Measurements from ENCODE around the gene C1orf122.
"Not testable (repeated sequence)": the region's sequence is repeated elsewhere in the genome, so short reads cannot be mapped to it uniquely, and the experiment has no call there.

The C1orf122 gene

DNA sequence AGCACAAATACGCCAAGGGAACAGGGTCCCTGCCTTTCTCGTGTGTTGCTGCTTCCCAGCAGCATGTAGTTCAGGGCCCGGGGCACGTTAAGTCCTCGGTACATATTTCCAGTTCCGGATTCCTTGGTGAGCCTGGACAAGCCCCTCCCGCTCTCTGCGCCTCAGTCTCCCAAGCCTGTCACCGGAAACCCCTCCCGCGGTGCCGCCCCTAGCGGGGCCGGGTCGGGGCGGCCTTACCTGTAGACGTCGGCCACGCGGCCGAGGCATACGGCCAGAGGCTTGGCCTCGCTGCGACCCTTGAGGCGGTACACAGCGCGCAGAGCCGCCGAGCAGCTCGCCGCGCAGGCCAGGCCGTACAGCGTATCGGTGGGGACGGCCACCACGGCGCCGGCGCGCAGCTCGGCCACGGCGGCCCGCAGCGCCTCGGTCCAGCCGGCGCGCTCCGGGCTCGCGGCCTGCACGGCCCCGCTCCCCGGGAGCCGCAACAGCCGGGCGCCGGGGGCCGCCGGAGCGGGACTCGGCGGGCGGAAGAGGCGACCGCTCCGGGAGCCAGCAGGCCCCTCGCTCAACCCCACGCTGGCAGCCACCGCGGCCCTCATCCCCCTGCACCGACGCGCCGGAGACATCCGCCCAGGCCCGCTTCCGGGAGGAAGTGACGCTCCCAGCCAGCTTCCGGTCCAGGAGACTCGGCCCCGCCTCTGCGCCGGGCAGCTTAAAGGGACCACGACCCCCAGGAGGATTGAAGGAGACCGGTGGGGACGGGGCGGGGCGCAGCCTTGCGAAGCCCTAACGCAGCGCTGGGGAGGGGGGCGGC, at the start of gene C1orf122, which contains the start of gene YRDC:
TSS of gene C1orf122 (plus strand) at position 236 of the 814 bp plus-strand sequence. CDS start 615 bp downstream, outside the sequence.
TSS of gene YRDC (minus strand) at position 654 of the 814 bp plus-strand sequence. CDS start at position 626, 28 bp downstream.
- DNase-seq = peak; percentile 95 to 97 (median 97)

DNA sequence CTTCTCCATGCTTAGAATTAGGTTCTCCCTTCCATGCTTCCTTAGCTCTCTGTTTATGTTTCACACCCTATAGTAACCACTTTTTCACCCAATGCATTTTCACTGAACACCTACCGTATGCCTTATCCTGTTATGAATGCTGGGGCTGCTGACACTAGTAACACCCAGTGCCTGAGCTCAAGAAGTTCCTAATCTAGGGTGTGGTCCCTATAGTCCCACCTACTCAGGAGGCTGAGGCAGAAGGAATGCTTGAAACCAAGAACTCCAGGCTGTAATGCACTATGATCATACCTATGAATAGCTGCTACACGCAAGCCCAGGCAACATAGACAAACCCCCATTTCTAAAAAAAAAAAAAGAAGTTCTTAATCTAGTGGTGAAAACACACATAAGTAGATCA, 48.1 kb upstream of the C1orf122 start:
- no peak for DNase-seq

DNA sequence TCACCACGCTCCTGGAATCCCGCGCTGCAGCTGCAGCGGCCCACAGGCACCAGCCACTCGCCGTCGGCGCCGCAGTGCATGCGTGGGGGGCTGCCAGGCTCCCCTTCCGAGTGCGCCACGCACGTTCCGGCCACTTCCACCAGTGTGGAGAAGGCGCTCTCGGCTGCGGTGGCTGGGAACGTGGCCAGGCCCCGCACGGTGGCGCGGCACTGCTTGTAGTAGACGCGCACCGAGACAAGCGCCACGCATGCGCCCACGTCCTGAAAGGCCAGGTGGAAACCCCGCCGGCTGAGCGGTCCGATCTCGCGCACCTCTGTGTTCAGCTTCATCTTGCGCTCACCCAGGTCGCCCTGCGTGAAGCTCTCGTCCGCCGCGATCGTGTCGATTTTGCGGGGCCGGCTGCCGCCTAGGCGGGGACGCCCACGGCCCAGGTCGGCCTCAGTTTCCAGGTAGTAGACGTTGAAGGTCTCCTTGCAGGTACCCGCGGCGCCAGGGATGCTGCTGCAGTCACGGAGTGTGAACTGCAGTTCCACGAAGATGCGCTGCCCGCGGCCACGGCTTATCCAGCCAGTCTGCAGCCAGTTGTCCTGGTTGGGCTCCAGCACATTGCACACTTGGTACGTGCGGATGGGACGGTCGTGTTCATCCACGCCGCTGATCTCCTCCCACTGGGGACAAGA, 46.0 kb upstream of the C1orf122 start:
- DNase-seq = no peak

DNA sequence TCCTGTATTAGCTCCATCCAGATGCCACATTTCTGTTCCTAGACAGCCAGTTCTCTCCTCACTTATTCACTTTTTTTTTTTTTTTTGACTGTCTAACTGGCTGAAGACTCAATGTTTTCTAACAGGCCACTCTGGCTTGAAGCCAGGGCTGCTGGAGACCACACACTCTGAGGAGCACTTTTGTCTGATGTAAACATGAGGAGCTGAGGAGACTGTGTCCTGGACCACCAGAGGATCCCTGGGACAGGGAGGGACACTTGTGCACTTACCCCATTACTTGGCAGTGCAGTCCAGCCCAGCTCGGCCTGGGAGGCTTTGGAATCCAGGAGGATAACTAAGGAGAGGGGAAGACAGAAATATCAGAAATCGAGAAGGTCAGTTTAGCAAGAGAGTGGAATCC, 45.1 kb upstream of the C1orf122 start:
- DNase-seq = no peak

DNA sequence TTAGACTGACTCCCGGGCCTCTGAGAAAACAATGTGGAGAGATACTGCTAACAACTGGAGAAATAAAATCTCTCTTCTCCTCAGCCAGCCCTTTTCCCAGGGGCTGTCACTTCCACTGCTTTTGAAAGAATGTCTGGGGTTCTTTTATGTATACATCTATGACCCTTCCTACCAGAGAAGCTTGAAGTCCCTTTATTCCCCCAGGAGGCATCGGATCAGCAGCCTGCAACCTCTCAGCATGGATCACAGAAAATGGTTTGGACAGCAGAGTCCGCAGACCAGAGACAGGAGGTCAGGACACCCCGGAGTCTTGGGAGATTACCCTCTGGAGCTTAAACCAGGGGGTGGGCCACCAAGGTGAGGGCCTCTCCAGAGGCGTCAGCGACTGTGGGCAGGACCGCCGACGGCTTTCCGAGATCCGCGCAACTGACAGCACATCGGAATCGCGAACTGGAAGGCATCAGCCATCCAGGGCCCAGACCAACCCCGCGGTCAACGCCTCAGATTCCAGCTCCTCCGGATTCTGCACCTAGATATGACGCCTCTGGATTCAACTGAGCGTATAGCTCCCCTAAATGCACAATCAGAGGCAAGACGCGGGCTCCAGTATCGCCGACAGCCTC, 43.7 kb upstream of the C1orf122 start:
- no peak for DNase-seq

DNA sequence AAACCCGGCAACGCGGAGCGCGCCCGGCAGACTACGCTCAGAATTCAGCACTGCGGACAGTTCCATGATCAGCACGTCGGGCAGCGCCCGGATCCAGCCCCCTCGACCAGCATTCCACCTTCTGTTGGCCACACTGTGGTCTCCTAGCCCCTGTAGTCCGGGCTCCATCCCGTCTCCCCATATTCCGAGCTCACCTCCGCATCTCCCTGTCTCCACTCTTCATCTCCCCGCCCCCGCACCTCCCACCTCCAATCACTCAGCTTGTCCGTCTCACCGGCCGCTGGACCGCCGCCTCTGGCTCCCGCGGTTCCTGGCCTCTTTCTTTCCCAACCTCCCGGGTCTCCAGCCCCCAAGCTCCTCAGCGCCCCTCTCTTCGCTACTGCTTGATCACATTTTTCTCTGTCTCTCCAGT, 43.2 kb upstream of the C1orf122 start:
- DNase-seq = peak; percentile 44 to 71 (median 57)

DNA sequence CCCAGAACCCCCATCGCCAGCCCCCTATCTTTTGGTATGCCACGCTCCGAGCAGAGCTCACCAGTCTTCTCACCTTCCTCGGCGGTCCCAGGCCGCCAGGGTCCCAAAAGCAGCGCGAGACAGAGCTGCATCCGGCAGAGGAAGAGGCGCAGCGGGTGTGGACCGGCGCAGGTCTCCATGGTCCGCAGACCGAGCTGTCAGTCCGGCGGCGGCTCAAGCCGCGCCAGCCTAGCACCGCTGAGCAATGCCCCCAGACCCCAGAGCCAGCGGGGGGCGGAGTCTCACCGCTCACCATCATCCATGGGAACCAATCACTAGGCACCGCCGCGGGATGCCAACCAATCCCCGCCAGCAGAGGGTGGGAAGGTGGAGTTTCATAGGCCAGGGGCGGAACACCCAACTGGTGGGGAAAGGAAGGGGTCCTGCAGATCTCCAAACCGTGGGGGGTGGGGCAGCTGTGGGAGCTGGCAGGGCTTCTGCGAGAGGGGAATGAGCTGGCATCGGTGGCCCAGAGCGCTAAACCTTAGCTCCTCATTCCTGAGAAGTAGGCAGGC, 42.6 kb upstream of the C1orf122 start, which contains the start of gene EPHA10:
TSS of gene EPHA10 (minus strand) at position 233 of the 554 bp plus-strand sequence. CDS start at position 179, 54 bp downstream.
- DNase-seq = no peak

DNA sequence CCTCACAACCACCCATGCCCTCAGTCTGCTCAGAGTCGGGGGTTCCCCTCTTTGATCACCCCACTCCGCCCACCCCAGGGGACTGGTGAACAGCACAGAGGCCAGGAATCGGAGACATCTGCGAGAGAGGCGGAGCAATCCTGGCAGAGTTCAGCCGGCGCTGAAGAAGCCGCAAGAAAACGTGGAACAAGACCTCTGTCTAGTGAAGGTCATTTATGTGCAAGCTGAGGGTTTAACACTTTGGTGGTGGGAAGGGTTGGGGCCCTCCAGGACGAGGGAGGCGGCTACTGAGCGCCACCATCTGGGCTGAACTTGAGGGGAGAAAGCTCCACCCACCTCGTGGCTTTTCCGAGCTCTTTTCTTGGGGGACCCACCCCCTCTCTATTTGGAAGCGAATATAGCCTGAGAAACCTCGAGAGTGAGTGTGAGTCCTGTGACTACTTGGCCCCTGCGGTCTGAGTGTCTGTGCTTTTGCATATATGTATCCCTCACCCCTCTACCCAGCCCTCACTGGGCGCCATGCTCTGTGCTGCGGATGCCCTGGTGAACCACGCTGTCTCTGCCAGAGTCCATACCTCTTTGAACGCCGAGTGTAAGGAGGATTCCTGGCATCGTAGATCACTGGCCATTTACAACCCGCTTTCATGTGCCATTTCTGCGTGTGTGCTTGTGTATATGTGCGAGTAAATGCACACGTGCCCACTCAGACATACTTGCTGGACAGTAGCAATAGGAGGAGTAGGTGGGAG, 41.5 kb upstream of the C1orf122 start:
- peak in 2 of 3 donors; percentile 20 to 39 for DNase-seq

DNA sequence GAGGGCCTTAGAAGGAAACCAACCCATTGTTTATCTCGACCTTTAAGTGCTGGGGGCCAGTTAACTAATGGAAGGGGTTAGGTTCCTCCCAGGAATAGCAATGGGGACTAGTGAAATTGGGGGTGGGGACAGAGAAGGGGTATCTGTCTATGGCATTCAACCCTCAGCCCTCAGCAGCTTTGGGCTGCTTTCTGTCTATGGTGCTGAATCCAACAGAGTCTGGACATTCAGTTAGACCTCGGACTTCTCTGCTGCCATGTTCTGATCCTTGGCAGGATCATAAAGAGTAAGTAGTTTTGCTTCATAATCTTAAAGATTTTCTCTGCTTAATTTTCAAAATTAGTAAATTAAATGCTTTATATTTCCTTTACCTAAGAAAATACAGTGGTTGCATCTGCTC, 40.1 kb upstream of the C1orf122 start:
- DNase-seq = no peak

DNA sequence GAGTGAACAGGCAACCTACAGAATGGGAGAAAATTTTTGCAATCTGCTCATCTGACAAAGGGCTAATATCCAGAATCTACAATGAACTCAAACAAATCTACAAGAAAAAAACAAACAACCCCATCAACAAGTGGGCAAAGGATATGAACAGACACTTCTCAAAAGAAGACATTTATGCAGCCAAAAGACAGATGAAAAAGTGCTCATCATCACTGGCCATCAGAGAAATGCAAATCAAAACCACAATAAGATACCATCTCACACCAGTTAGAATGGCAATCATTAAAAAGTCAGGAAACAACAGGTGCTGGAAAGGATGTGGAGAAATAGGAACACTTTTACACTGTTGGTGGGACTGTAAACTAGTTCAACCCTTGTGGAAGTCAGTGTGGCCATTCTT, 36.1 kb upstream of the C1orf122 start:
- DNase-seq = not testable (repeated sequence)

DNA sequence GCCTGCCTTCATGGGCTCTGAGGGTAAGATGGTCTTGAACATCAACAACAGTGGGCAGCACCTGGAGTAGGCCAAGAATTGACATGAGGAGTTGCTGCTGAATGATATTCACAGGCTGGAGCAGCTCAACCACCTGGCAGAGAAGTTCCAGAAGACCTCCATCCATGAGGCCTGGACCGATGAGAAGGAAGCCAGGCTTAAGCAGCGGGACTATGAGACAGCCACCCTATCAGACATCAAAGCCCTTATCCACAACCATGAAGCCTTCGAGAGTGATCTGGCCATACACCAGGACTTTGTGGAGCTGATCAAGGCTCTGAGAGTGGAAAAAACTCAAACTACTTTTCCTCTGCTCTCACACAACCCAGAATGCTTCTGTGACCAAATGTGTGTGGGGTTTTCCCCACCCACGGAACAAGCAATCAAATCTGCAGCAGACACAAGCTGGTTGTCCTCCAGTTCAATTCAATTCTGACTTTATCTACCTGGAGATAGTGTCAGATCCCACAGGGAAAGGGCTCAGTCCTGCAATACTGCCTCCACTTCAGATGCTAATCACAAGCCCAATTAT, 30.6 kb upstream of the C1orf122 start:
- peak; percentile 22 to 44 (median 42) for DNase-seq

DNA sequence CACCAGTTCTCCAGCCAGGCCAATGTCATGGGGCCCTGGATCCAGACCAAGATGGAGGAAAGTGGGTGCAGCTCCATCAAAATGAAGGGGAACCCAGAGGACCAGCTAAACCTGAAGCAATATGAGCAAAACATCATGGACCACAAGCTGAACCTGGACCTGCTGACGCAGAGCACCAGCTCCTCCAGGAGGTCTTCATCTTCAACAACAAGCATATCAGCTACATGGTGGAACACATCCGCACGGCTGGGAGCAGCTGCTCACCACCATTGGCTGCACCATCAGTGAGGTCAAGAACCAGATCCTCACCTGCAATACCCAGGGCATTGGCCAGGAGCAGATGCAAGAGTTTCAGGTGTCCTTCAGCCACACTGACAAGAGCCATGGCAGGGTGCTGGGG, 28.9 kb upstream of the C1orf122 start:
- no peak for DNase-seq

DNA sequence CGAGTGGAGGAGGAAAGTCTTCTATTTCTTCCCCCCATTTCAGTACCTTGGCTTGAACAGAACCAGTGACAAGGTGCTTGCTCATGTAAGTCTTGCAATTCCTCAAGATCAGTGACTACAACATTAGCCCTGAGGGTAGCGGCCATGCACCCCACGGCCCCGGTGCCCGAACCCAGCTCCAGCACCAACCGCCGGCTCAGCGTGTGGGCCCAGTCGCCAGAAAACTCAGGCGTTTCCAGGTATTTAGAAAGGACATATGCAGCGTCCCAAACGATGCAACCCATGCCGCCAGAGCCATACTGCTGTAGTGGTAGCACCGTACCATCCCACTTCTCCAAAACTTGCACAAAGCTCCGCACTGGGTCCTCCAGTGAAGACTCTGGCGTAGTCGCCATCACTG, 25.1 kb upstream of the C1orf122 start:
- no peak for DNase-seq

DNA sequence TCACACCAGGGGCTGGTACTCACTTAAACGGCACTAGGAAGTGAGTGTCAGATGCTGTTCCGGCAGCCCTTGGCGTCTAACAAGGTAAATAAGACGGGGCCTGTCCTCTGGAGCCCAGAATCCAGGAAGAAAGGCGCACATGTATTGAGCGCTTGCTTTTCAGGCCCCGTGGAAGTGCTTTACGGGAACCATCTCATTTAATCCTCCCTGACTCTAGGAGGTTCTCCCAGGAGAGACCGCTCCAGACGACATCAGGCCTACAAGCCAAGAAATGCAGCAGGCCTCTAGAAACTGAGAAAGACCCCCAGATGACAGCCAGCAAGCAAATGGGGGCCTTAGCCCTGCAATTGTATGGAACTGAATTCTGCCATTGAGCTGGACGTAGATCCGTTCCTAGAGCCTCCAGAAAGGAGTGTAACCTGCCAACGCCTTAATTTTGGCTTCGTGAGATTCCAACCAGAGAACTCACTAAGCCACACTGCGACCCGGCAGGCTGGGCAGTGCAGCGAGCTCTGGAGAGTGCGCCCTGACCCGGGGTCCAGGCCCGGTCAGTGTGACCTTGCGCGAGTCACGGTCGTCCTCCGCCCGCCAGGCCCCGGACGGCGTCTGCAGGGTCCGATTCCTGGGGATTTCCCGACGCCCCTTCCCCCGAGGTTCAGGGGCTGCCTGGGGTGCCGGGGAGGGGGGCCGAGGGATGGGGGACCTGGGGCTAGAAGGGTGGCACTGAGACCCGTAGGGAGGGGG, 14.5 kb upstream of the C1orf122 start:
- DNase-seq = no peak

DNA sequence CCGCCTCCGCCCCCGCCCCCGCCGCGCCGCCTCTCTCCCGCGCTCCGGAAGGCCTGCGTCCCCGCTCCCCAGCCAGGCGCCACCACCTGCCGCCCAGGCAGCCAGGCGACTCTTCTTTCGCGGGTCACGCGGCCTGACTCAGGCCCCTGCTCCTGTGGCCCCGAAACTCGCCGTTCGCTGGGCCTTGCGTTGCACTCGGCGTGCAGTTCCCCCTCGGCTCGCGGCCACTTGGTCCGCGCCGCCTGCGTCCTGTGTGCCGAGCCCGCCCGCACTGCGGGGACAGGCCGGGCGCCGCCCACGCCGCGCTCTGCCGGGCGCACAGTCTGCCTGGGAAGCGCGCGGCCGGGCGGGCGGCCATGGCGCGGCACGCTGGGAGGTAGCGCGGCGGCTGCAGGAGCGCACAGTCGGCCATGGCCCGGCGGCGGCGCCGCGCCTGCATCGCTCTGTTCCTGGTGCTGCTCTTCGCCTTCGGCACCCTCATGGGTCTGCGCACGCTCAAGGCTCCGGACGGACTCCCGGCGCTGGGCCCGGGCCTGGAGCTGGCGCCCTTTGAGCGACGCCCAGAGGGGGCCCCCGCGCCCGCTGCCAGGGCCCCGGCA, 13.7 kb upstream of the C1orf122 start, which contains the start of gene MANEAL:
TSS of gene MANEAL (plus strand) at position 75 of the 599 bp plus-strand sequence. CDS start at position 411, 336 bp downstream.
- peak; percentile 77 to 90 (median 83) for DNase-seq

DNA sequence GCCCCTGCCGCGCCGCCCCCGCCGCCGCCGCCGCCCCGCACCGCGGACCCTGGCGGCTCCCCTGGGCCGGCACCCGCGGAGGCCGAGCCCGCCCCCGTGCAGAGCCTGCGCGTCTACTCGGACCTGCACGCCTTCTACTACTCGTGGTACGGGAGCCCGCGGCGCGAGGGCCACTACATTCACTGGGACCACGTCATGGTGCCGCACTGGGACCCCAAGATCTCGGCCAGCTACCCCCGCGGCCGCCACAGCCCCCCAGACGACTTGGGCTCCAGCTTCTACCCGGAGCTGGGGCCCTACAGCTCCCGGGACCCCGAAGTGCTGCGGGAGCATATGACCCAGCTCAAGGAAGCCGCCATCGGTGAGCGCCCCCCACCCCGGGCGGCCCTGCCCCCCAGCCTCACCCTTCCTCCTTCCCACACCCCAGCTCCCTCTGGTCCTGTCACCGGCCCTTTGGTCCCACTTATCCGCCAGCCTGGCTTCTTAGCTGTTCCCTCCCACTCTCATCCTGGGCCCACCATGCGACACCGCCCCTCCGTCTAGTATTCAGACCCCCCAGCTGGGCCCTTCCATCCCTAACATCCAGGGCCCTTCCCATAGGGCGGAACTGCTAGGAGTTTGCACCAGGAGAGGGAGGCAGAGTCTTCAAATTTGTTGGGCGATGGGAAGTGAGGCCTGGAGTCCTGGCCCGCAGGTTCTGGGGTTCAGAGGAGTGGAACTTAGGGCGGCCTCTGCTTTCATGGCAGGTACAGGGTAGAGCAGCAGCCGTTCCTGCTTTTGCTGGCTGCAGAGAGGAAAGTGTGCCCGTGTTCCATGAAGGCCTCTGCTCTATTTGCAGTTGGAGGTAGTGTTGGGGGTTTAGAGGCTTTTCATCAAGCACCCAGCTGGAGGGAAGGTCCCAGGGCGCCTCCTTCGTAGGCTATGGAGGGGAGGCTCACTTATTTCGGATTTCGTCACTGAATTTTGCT, 12.9 kb upstream of the C1orf122 start:
- peak; percentile 15 to 28 (median 23) for DNase-seq

DNA sequence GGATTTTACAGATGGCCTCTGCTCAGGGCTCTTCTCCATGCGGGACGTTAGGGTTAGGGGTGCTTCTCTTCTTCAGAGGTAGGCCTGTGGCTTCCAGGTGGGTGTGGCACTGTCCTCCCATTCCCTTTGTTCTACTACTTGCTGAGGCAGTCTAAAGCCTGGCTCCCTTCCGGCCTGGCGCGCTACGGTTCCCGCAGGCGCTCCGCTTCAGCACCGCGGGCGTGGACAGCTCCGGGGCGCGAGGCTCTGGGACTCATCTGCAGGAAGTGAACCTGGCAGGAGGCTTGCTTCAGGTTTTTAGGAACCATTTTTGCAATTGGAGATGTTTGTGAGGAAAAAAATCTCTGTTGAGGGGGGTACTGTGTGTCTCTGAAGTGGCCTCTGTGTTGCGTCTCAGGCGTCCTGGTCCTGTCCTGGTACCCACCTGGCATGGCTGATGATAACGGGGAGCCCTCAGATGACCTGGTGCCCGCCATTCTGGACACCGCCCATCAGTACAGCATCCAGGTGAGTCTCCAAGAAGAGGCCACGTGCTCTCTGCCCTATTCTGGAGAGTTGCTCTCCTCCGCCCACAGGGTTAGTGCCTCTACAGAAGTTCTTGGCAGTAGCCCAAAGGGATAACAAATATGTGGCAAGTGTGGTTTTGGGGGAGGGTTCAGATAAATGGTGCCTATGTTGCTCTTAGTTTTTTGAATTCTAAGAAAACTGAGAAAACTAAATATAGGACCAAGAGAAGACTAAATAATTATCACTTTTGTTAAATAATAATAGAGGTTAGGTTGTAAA, 12.1 kb upstream of the C1orf122 start:
- peak; percentile 51 to 78 (median 62) for DNase-seq

DNA sequence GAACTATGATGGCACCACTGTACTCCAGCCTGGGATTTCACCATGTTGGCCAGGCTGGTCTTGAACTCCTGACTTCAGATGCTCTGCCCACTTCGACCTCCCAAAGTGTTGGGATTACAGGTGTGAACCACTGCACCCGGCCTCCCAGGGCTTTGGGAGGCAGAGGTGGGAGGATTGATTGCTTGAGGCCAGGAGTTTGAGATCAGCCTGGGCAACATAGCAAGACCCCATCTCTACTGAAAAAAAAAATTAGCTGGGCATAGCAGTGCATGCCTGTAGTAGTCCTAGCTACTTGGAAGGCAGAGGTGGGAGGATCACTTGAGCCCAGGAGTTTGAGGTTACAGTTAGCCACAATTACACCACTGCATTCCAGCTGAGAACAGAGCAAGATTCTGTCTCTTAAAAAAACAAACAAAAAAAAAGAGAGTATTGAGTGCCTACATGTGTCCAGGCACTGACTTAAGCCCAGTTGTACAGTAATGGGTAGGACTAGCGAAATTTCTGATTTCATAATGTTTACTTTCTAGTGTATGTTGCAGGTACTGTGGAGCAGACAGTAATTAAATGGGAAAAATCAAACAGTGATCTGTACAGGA, 9.7 kb upstream of the C1orf122 start:
- no peak for DNase-seq

Data from suppressor macrophage treated with lipopolysaccharide for 1 hour (primary cell).